HG02870 (cell line): Measurements from ENCODE around the gene PDE11A.
"Not testable (repeated sequence)": the region's sequence is repeated elsewhere in the genome, so short reads cannot be mapped to it uniquely, and the experiment has no call there.

Source experiments
- ATAC-seq: cut with Tn5 transposase; IDR thresholded peaks from one replicate; pipeline ENCODE4 v1.9.1; 2021; ENCODE audit warnings: mild to moderate bottlenecking, moderate library complexity; ENCODE audit not compliant: unreplicated experiment

PDE11A gene

DNA sequence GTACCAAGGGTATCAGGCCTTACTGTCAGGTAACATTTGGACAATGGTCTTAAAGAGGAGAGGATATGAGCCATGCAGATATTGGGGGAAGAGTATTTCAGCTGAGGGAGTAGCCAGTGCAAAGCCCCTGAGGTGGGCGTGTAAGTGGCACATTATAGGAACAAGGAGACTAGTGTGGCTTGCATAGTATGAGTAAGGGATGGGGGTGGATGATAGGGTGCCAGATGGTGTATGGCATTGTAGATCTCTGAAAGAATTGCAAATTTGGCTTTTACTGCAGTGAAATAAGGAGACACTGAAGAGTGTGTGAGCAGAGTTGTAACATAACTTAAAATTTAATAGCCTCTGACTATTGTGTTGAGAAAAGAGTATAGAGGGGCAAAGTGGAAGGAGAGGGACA is 244.0 kb downstream of the PDE11A start:
- no peak for ATAC-seq

DNA sequence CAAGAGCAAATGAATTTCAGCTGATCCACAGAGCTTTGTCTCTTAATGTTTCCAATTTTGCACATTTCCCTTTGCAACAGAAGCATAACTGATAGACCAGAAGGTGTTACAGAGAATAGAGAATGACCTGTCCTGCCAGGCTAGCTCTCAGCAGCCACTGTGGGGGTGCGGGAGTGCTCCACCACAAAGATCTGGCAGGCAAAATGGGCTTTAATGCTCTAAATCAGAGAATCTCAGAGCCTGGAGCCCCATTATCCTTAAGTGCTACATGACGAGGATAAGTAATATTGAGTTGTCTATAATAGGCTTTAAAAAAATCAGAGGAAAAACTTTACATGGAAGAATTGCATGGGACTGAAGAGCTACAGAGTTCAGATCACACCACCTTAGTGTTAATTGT is 245.7 kb downstream of the PDE11A start:
- ATAC-seq, result no peak

DNA sequence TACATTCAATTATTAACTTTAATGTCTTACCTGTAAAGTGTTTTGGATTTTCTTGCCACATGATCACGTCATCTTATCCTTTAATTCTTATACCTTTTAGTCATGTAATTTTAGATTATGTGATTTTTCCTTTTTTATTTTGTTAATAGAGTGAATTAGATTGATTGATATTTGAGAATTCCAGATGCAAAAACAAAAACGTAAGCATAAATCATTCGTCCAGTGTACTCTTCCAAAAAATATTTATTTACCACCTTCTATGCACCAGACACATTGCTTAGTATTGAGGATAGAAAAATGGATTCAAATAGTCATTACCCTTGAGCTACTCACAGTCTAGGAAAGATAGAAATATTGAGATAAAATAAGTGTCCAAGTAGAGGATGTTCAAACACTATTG is 249.6 kb downstream of the PDE11A start:
- no peak for ATAC-seq

DNA sequence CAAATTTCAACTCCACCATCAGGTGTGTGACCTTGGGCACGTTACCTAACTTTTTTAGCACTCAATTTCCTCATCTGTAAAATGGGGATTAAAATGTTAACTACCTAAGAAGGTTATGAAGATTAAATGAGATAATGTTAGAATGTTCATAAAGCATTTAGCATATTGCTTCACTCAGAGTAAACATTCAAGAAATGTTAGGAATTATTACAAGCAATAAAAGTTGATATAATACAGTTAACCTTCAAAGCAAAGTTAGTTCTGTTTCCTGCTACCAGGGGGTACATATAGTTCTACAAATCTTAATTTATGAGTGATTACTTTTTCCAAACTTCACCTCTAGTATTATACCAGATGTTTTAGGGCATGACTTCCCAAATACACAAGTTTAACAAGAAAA is 254.2 kb downstream of the PDE11A start:
- no peak for ATAC-seq

DNA sequence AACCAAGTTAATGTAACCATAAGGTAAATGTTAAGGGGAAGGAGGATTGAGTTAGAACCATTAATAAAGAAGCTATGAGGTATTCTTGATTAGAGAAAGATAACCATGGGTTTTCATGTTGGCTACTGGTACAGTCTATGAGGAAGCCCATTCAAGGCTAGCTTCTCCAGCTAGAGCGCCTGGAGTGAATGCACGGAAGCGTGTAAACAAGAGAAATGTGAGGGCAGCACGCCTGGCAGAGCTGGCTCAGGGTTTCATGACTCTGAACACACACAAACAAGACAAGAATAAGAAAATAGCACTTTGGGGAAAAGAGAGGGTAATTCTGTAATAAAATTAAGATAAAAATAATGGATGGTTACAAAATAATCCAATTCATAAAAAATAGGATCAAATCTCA is 255.3 kb downstream of the PDE11A start:
- ATAC-seq, result no peak

DNA sequence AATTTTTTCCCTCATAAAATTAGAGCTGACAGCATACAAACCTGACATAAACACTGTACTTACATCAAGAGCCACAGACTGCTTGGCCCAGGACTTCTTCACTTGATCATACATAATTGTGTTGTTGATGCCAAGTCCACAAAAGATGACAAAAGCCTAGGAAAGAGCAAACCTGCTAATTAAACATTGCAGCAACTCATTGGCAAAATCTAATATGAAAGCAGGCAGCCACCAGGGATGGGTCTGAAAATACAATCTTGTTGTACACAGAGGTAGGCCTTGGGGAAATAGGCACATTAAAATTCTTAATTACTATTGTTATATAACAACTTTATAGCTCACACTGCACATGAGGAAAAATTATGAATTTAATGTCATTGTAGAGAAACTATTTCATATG is 255.8 kb downstream of the PDE11A start:
- no peak for ATAC-seq

DNA sequence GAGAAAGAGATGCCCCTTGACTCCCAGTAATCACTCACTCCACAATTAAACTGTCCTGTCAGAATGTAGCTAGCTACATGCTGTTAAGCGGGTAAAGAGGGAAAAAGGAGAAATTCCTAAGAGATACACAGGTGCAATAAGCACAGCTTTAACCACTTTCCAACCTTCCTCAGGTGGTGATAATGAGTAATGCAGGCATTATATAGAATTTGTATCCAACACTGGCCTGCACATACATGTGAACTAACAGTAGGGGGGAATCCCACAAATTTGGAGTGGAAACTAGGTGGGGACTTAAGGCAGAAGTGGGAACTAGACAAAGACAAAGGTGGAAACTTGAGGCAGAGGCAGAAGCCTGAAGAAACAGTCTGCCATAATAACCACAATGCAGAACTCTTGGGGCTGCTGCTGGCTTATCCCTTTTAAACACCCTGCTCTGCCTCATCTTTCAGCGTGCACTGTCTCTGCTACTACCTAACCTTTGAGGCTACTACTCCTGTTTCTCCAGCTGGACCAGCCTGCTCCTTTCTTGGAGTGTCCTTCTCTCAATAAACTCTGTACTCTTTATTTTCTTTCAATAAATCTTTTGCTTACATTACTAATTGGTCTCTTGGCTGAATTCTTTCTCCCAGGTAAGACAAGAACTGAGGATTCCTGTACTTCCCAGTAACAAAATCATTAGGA is 259.7 kb downstream of the PDE11A start:
- no peak for ATAC-seq

DNA sequence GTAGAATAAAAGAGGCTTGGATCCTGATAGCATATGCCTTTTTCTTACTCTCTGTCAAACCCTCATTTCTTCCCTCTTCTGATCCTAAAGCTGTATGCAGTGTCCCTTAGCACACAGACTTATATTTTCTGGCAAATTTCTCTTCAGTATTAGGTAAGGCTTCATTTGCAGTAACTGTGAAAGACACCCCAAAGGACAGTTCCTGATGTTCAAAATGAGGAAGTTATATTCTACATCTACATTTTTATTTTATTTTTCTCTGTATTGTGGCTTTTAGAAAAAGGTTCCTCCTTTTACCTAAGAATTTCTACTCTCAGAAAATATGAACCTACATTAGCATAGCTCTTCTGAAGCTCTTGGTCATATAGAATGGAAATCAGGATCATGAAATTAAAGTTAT is 261.7 kb downstream of the PDE11A start:
- no peak for ATAC-seq

DNA sequence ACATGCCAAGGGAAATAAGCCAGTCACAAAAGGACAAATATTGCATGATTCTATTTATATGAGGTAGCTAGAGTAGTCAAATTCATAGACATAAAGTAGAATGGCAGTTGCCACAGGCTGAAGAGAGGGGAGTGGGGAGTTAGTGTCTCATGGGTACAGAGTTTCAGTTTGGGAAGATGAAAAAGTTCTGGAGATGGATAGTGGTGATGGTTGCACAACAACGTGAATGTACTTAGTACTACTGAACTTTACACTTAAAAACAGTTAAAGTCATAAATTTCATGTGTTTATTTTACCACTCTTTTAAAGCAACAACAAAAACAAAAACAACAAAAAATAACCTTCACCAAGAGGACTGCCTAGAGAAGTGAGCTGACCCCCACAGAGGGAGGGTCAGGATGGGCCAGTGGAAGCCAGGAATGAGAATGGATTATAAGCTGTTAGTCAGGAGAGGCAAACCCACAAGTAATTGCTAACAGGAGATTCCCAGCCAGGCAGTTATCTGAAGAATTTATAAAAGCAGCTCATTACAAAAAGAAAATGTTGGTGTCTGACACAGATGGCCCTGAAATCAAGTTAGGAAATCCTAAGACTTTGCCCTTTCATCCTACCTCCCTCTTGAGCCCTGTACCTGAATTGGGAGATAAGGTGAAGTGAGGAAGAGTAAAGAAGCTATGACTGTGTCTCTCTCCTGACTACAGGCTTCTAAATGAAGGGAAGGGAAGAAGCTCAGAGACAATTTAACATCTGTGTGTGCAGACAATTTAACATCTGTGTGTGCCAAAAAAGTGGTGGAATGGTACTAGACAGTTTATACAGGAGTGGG is 263.4 kb downstream of the PDE11A start:
- no peak for ATAC-seq

DNA sequence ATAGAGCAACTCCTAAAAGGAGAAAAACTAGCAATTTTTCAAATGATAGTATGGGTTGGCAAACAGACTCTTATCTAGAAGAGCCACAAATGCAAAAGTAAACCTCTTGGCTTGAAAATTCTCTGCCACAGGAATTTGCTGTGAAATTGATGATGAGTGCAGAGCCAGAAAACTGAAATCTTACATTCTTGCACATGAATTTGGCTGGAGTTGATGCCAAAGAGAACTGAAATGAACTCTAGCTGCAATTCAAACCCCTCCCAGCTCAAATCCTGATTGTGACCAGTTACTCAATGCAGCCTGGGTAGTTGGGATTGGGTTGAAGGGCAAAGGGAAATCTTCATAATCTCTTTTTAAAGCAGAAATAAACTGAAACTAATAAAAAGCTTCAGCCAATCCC is 266.6 kb downstream of the PDE11A start:
- no peak for ATAC-seq

DNA sequence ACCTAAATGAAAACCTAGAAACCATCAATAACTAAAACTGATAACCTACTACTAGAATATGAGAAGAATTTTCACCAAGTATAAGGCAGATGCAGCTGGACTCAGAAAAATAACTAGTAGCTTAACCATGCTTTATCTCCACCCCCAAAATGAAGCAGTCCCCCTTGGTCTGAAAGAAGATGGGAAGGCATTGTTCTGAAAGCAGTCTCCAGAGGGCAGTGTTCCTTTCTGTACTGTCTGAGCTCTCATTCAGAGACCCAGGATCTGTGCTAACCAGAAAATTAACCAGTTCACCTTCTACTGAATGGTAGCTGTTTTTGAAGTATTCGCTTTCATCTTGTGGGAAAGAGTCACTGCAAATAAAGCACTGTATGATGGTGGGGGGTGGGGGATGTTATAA is 273.0 kb downstream of the PDE11A start:
- no peak for ATAC-seq

DNA sequence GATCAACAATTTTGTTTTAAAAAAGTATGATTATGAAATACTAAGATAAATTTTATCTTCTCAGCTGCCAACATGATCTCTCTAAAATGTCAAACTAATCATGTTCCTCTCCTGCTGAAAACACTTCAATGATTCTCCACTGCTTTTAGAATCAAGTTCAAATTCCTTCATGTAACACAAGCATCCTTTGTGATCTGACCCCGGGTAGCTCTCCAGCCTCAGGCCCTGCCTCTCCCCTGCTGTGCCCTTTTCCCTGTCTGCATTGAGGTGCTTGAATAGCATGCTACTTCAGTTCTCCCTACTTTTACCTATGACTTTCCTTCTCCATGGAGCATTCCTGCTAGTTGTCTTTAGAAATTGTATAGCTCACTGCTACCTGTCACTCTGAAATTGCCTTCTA is 274.8 kb downstream of the PDE11A start:
- no peak for ATAC-seq

DNA sequence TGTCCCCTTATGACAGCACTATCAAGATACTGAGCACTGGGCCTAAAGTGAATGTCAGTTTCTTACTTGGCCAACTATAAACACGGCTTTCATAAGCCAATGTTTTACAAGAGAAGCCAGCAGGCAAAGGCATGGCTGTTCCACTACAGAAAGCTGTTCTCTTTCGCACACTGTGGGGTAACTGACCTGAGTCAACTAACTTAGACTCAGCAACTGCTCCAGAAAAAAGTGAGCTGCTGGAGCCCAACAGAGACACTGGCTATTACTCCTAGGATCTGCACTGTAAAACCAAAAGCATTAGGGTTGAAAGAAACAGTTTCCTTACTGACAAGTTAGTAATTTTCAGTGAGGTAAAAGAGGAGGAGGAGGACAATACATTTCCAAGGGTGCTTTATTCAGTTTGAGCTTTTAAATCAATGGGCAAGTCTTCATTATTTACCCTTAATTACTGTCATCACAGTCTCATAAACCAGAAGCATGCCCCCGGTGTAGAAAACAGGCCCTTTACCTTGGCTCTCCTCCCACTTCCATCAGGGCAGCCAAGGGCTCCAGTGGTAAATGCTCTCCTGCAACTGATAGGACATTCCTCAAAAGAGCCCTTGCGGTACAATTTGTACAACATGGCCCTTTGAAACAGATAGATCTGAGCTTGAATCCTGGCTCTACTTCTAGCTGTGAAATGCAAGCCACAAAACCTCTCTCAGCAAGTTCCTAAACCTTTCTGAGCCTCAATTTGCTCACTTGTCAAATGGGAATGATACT is 275.7 kb downstream of the PDE11A start:
- ATAC-seq, result no peak

DNA sequence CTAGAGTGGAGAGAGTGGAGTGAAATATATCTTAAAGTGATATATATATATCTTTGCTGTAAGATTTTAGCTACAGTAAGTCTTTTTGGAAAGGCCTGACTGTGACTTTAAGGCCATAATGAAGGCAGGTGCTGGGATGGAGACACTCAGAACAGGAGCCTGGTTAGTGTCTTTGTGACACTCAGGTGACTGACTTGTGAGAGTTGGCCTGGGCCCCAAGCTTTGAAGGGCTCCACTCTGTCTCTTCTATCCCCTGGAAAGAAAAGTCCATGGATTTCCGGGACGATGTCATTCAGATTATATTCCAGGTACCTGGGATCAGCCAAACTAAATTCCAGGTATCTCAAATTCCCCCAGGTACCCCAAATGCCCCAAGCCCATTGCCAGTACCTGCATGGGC is 276.6 kb downstream of the PDE11A start:
- ATAC-seq, result no peak

DNA sequence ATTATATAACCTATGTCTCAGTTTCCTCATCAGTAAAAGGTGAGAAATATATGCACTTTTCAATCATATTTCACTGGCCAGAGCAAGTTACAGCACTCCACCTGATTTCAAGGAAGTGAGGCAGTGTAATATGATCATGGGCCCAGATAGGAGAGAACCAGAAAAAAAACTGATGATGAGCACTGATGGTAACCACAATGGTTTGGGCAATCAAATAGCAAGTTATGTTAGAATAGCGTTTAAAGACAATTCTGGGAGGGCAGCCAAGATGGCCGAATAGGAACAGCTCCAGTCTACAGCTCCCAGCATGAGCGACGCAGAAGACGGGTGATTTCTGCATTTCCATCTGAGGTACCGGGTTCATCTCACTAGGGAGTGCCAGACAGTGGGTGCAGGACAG is 287.4 kb downstream of the PDE11A start:
- ATAC-seq, result not testable (repeated sequence)

DNA sequence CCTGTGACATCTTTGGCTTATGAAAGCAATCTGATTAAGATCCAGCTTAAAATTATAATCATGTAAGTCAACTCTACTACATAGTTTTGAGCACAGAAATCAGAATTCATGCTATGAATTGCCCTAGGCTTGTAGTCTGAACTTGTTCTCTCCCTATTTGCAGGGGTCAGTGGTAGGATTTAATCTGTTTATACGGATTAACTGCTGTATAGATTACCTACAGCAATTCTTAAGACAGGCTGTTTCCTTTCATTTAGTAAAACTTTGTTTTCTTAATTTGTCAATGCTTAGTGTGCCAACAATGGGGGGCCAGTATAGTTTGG is 287.9 kb downstream of the PDE11A start:
- no peak for ATAC-seq

DNA sequence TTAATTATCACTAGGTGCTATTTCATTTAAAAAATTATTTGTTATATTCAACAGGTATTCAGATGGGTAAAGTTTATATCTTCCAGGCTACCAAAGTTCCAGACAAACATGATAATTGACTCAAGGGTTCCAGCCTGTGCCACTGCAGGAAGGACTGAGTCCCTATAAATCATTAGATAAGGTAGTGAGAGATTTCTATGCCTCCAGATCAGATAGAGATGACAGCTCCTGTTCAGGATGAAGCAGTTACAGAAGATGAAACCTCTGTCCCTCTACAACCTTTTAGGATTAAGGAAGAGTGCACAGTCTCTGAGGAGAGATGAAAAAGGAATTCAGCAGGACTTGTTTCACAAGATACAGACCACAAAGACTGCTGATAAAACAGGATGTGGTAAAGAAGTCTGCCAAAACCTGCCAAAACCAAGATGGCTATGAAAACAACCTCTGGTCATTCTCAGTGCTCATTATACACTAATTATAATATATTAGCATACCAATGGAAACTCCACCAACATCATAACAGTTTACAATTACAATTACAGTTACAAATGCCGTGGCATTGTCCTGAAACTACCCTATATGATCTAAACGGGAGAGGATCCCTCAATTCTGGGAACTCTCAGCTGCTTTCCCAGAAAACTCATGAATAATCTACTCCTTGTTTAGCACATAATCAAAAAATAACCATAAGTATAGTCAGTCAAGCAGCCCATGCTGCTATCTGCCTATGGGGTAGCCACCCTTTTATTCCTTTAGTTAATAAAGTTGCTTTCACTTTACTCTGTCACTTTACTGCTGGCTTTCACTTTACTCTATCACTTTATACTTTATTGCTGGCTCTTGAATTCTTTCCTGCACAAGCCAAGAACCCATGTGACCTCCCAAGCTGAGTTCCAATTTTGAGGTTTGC is 288.5 kb downstream of the PDE11A start:
- ATAC-seq, result no peak

DNA sequence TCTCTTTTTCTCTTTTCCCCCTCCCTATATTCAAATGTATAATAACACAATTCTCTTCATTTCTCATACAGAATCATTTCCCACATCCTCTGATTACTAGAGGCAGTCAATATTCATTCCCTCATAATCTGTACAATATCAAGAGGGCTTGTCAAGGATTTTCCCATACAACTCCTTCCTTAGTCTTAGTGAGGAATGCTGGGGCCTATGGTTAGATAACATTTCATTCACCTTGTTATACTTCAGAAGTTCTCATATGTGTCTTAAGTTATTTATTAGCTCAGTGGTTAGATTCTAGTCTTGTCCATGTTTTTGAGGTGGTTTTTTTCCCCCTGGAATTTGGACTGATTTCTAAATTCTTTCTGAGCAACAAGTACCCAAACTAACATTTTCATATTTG is 289.5 kb downstream of the PDE11A start:
- no peak for ATAC-seq

DNA sequence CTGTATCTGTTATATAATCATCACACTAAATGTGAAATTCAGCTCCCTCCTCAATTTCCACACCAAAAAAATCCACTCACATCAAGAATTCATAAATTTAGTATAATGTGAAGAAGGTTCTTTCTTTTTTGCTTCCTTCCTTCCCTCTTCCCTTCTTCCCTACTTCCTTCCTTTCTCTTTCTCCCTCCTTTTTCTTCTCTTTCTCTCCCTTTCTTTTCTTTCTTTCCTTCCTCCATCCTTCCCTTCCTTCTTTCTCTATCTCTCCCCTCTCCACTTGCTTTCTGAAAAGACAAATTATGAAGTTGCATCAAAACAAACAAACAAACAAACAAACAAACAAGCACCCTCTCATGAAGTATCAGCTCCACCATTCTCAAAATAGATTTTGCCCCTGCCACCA is 290.0 kb downstream of the PDE11A start:
- no peak for ATAC-seq

DNA sequence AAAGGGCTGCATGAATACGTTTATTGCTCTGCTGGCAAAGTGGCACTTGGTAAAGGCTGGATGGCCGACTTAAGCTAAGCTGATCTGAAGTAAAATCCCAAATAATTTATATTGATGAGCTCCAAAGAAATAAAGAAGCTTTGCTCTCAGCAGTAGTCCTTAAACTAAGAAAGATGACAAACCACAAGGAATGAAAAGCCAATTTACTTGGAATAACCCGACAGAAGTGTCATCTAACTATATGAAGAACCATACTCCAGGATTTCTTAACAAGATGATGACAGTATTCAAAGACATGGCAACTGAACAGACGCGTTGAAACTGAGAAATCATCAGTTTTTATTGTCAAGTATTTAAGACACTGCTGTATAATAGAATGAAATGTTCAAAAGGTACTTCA is 294.1 kb downstream of the PDE11A start:
- ATAC-seq, result no peak

DNA sequence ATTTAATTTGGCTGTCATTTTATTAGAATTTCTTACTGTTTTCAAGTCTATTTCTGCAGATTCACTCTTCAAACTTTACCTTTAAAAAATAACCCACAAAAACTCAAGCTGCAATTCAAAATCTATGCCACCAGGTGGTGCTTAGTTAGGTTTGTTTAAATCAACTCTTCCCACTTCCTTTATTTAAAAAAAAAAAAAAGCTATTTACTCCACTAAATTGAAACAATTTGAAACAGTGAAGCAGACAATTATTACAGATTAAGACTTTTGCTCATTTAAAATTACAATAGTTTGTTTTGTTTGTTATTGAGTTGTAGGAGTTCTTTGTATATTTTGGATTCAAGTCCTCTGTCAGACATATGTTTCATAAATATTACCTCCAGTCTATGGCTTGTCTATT is 300.0 kb downstream of the PDE11A start:
- ATAC-seq, result no peak
